CD4-positive, alpha-beta T cell treated with Interferon alpha-2 for 1 hour (primary cell): ENCODE results near the gene NCBP1.

Source experiments
- DNase-seq, 2 donors: peaks; one replicate each; pipeline ENCODE4 v3.0.0-alpha.2; 2020 to 2022

Gene NCBP1

GRCh38 chr9:97721396-97721795 is 87.8 kb downstream of the NCBP1 start:
- DNase-seq: no peak

DNA sequence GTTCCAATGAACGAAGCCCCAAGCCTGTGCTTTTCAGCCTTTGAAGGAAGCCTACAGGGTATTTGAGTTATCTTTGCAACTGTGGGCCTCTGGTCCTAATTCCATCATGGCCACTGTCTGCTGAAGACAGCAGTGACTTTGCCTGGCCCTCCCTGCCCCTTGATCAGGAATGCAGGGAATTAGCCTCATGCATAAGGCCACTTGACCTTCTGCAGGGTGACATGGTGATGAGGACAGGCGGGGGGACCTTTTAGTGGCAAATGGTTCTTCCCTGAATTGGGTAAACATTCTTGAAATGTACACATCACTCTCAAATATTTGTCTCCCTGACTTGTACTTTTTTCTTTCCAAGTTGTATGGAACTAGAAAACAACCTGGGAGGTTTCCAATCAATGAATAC is 88.7 kb downstream of the NCBP1 start:
- no peak for DNase-seq
